ENCODE results near the gene SLC9C2.

DNA sequence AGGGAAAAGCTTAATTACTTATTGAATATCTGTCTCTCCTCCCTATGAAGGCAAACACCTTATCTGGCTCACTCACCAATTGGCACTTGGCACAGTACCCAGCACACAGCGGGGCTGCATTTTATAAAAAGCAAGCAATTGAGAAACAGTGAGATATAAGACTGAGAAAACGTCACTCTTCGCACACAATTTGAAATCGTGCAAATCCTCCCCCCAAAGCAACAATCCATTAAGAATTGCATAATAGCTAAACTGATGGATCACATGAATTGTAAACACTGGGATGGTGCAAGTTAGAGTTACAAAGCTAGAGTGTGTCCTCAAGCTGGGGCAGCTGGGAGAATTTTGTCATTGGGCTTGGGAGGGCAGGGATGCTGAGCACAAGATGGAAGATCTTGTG is 98.6 kb downstream of the SLC9C2 start:
- TF ChIP-seq REST (IDR thresholded peaks at IDR 0.05; ENCODE audit: borderline replicate concordance) (no peak), EZH2 (IDR thresholded peaks at IDR 0.05; ENCODE audit: borderline replicate concordance, insufficient read depth, low read length, poor library complexity, severe bottlenecking) (no peak), SMC3 (conservative IDR thresholded peaks at IDR 0.05; ENCODE audit: poor library complexity) (no peak), POLR2AphosphoS5 (IDR thresholded peaks at IDR 0.05) (no peak), EP300 (conservative IDR thresholded peaks at IDR 0.05; ENCODE audit: poor library complexity, severe bottlenecking) (no peak), MXI1 (conservative IDR thresholded peaks at IDR 0.05; ENCODE audit: poor library complexity, severe bottlenecking) (no peak)
- TF ChIP-seq, protein P1, sequence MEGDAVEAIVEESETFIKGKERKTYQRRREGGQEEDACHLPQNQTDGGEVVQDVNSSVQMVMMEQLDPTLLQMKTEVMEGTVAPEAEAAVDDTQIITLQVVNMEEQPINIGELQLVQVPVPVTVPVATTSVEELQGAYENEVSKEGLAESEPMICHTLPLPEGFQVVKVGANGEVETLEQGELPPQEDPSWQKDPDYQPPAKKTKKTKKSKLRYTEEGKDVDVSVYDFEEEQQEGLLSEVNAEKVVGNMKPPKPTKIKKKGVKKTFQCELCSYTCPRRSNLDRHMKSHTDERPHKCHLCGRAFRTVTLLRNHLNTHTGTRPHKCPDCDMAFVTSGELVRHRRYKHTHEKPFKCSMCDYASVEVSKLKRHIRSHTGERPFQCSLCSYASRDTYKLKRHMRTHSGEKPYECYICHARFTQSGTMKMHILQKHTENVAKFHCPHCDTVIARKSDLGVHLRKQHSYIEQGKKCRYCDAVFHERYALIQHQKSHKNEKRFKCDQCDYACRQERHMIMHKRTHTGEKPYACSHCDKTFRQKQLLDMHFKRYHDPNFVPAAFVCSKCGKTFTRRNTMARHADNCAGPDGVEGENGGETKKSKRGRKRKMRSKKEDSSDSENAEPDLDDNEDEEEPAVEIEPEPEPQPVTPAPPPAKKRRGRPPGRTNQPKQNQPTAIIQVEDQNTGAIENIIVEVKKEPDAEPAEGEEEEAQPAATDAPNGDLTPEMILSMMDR (IDR thresholded peaks at IDR 0.05; ENCODE audit: poor library complexity, severe bottlenecking), result no peak

Data from neural cell (in vitro differentiated cells).